ENCODE measurements around the gene SLC35E1. TPM values are rescaled to one million over a fixed set of nuclear protein-coding genes. Genes with fewer than 3 reads are reported as not detected.

The SLC35E1 gene
- total and polyA plus RNA-seq, 10 donors, result 13.2 to 36.6 (median 29.9) TPM

DNA sequence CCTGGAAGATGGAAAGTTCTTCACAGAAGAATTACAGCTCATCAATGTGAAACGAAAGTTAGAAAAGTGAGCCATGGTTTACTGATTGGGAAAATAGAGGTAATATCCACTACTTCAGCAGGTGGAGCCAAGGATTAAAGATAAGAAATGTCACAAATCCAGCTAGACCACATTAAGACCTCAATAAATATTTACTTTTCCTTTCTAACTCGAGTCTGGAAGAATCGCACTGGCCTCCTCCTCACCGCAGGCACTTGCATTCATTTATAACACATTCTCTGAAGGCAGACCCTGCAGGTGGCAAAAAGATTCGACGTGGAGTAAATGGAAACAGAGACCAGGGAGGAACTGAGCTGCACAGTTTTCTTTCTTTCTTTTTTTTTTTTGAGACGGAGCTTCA is 7.4 kb downstream of the SLC35E1 start:
- intact Hi-C loops (cut with DNase I; ENCODE audit: low total_unique reads), result no loop called here
- TF ChIP-seq, protein P1, sequence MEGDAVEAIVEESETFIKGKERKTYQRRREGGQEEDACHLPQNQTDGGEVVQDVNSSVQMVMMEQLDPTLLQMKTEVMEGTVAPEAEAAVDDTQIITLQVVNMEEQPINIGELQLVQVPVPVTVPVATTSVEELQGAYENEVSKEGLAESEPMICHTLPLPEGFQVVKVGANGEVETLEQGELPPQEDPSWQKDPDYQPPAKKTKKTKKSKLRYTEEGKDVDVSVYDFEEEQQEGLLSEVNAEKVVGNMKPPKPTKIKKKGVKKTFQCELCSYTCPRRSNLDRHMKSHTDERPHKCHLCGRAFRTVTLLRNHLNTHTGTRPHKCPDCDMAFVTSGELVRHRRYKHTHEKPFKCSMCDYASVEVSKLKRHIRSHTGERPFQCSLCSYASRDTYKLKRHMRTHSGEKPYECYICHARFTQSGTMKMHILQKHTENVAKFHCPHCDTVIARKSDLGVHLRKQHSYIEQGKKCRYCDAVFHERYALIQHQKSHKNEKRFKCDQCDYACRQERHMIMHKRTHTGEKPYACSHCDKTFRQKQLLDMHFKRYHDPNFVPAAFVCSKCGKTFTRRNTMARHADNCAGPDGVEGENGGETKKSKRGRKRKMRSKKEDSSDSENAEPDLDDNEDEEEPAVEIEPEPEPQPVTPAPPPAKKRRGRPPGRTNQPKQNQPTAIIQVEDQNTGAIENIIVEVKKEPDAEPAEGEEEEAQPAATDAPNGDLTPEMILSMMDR (IDR thresholded peaks at IDR 0.05 in 8 of 11, conservative IDR thresholded peaks at IDR 0.05 in 3 of 11), result no peak
- TF ChIP-seq POLR2AphosphoS5 (IDR thresholded peaks at IDR 0.05) (no peak), POLR2A (IDR thresholded peaks at IDR 0.05) (no peak)
- H3K4me1 ChIP-seq, result peaks cover 0 to 30% (median 13%) of the 10 kb centered on the region in 6 donors
- H3K9me3 ChIP-seq, result no peaks in the 10 kb centered on the region
- no peak overlapping the region for H3K4me3 ChIP-seq
- H3K27ac ChIP-seq, result no peak overlapping the region
- H3K27me3 ChIP-seq (replicated peaks in 1 of 7), result no peaks in the 10 kb centered on the region
- H3K36me3 ChIP-seq, result peaks cover 0 to 100% (median 75%) of the 10 kb centered on the region in 6 donors
- 90 to 97% (median 93%) methylated on average over 7 of the region's 7 CpGs for WGBS, 5 donors
- no peak for DNase-seq

DNA sequence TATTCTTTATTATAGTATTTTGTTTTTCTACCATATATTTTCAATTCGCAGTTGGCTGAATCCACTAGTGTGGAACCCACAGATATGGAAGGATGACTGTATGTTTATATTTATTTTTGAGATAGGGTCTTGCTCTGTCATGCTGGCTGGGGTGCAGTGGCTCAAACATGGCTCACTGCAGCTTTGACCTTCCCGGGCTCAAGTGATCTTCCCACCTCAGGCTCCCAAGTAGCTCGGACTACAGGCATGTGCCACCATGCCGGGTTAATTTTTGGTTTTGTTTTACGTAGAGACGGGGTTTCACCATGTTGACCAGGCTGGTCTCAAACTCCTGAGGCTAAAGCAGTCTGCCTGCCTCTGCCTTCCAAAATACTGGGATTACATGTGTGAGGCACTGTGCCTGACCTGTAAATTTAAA is 9.6 kb downstream of the SLC35E1 start:
- Histone ChIP-seq H3K4me3 (no peak overlapping the region), H3K36me3 (peaks cover 2 to 100% (median 67%) of the 10 kb centered on the region in 6 donors), H3K27me3 (replicated peaks in 1 of 7) (no peaks in the 10 kb centered on the region), H3K4me1 (peaks cover 0 to 21% (median 12%) of the 10 kb centered on the region in 6 donors), H3K9me3 (no peaks in the 10 kb centered on the region), H3K27ac (no peak overlapping the region)
- intact Hi-C loops (cut with DNase I; ENCODE audit: low total_unique reads), result no loop called here
- no peak for DNase-seq
- 95 to 97% (median 96%) methylated on average over 6 of the region's 6 CpGs for WGBS, 5 donors
- TF ChIP-seq POLR2A (IDR thresholded peaks at IDR 0.05), result no peak
- TF ChIP-seq, protein P1 (IDR thresholded peaks at IDR 0.05 in 8 of 11, conservative IDR thresholded peaks at IDR 0.05 in 3 of 11), result no peak
- TF ChIP-seq POLR2AphosphoS5 (IDR thresholded peaks at IDR 0.05), result no peak

DNA sequence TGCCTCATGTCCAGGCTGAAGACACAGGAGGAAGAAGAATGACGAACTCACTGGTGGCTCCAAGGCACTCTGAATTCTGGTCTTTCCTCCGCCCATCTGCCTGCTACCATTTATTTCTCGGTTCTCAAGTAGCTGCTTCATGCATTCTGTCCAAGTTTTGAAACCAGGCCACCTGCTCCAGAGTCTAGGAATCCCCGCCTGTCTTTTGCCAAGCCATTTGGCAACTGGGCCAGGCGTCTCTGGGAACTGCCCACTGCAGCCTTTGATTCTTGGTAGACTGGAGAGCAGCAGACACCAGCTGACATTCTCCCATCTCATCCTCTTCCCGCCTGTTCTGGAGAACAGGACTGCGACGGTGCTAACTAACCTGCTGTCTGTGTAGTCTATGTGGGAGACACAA is 10.8 kb downstream of the SLC35E1 start:
- Histone ChIP-seq H3K4me3 (no peak overlapping the region), H3K27ac (no peak overlapping the region), H3K4me1 (peaks cover 0 to 14% (median 8%) of the 10 kb centered on the region in 6 donors), H3K27me3 (replicated peaks in 1 of 7) (no peaks in the 10 kb centered on the region), H3K9me3 (no peaks in the 10 kb centered on the region), H3K36me3 (peaks cover 2 to 100% (median 64%) of the 10 kb centered on the region in 6 donors)
- WGBS, 5 donors, result 90 to 97% (median 95%) methylated on average over 8 of the region's 8 CpGs
- intact Hi-C loops (cut with DNase I; ENCODE audit: low total_unique reads), result no loop called here
- DNase-seq, result no peak
- no peak for TF ChIP-seq POLR2AphosphoS5 (IDR thresholded peaks at IDR 0.05)
- no peak for TF ChIP-seq POLR2A (IDR thresholded peaks at IDR 0.05)
- TF ChIP-seq, protein P1 (IDR thresholded peaks at IDR 0.05 in 8 of 11, conservative IDR thresholded peaks at IDR 0.05 in 3 of 11), result no peak

DNA sequence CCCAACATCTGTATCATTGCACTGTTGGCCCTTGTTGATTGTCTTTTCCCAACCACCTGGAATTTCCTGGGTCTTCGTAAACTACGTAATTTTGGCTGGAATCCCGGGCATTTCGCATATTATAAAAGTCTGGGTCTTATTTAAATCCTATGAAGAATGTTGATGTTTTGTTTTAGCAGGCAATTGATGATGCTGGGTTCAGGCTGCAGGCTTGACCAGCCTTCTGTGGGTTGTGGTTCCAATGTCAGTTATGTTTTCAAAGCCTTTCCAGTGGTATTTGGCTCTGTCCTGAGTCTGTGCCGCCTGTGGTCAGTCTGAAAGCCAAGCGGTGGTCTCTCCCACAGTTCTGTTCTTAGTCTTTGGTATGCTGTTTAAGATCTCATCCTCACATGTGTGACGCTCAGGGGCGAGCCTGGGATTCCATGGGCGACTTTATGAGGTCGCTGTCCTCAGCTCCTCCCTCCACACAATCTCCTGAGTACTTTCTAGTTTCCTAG is 12.4 kb downstream of the SLC35E1 start:
- no peak overlapping the region for H3K27ac ChIP-seq
- H3K9me3 ChIP-seq, result no peaks in the 10 kb centered on the region
- no peaks in the 10 kb centered on the region for H3K27me3 ChIP-seq (replicated peaks in 1 of 7)
- intact Hi-C loops (cut with DNase I; ENCODE audit: low total_unique reads), result no loop called here
- DNase-seq, result no peak
- WGBS, 5 donors, result 92 to 96% (median 93%) methylated on average over 10 of the region's 10 CpGs
- H3K4me1 ChIP-seq, result no peaks in the 10 kb centered on the region
- H3K36me3 ChIP-seq, result peaks cover 2 to 100% (median 68%) of the 10 kb centered on the region in 6 donors
- TF ChIP-seq, protein P1 (IDR thresholded peaks at IDR 0.05 in 8 of 11, conservative IDR thresholded peaks at IDR 0.05 in 3 of 11), result no peak
- TF ChIP-seq POLR2AphosphoS5 (IDR thresholded peaks at IDR 0.05) (no peak), POLR2A (IDR thresholded peaks at IDR 0.05) (no peak)
- no peak overlapping the region for H3K4me3 ChIP-seq

All from spleen (tissue), 11 donors.